Left cardiac atrium (tissue), 4 donors: Measurements from ENCODE around the gene SLX4. TPM values are rescaled to one million over a fixed set of nuclear protein-coding genes. Genes with fewer than 3 reads are reported as not detected.
A peak's percentile ranks its signal among the peaks of the same experiment; 100 is the strongest.

Experiments
- ATAC-seq, 2 donors: fragments of 200-7000 bp; cut with Tn5 transposase; one replicate each; pipeline ENCODE4 v1.9.1; 2020; ENCODE audit warnings: mild to moderate bottlenecking in 2 of 2, moderate library complexity in 2 of 2
- DNase-seq: peaks from one replicate; pipeline ENCODE4 v3.0.0-alpha.2; 2020
- intact Hi-C, 2 donors: fragments of 100-400 bp; cut with DNase I; formaldehyde crosslinking; loops; one replicate each; pipeline versions ENCODE4 v1.14.1 to v1.15.1; 2022 to 2023
- total RNA-seq, 2 donors: library from RNA; stranded (reverse); fragmentation: NEBNext Ultra II Directional; extraction: Animal tissue kit (Norgen Biotek cat#: 25700); gene quantifications; one replicate each; pipeline ENCODE4 v1.2.1, GENCODE V29; 2021
- donor health status: DM: no; HTN: yes; CAD: no.
- donor health status: DM: no; HTN: yes; CAD: no; lungs with severe emphysema.
- donor health status: DM: yes; HTN: yes; CAD: no.
- donor health status: Dilated cardiomyopathy.

The SLX4 gene
- total RNA-seq, 2 donors from 2014 or later = 2.5 to 2.8 TPM

GRCh38 chr16:3569851-3570250 is 41.6 kb downstream of the SLX4 start:
- no peak for DNase-seq
- no peak for ATAC-seq
- intact Hi-C loops = no loop called here

GRCh38 chr16:3566990-3567389 is 44.4 kb downstream of the SLX4 start:
- DNase-seq = no peak
- intact Hi-C loops = no loop called here
- ATAC-seq = no peak

DNA sequence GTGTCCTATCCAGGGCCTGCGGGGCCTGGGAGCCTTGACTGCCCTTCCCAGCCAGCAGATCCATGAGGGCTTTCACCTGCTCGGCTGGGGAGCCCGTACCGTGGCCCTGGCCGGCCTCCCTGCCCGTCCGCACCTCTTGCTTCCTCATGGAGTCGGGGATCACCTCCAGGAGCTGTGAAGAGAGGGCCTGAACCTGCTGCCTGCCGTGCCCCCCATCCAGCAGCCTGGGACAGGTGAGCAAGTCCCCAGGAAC is 46.6 kb downstream of the SLX4 start:
- ATAC-seq (no peak), DNase-seq (no peak)
- intact Hi-C loops = no loop called here

DNA sequence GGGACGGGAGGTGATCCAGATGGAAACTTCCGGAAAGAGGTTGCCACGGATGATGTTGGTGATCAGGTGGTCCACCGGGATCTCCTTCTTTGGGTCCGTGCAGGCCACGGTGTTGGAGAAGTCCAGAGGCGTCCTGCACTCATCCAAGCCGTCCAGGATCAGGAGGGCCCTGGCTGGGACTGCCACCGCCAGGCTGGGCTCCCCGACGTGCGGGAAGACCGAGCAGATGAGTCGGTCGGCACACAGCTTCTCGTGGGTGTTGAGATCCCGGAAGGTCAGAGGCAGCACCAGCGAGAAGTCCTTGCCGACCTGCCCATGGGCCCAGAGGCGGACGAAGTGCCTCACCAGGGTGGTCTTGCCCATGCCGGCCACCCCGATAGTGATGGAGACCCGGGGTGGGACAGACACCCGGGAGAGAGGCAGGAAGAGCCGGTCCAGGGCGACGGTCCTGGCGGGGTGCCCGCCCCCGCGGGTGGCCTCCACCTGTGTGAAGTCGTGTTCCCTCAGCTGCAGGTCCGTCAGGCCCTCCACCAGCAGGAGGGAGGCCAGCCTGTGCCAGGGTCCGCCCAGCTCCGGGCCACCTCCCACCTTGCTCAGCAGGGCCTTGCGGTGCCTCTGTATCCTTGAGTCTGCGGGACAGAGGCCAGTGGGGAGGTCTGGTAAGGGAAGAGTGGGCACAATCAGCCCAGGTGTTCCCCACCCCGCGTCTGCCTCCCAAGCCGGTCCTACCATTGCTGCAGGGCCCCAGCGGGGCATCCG is 47.1 kb downstream of the SLX4 start:
- DNase-seq (no peak), ATAC-seq (no peak)

GRCh38 chr16:3562914-3563480 is 48.4 kb downstream of the SLX4 start:
- no peak for DNase-seq
- ATAC-seq = no peak
- intact Hi-C loops = no loop called here

More for the DNA sequence above, 47.1 kb downstream of the SLX4 start:
- intact Hi-C loops = no loop called here

GRCh38 chr16:3561626-3562025 is 49.8 kb downstream of the SLX4 start:
- intact Hi-C loops = no loop called here
- ATAC-seq (no peak), DNase-seq (no peak)

DNA sequence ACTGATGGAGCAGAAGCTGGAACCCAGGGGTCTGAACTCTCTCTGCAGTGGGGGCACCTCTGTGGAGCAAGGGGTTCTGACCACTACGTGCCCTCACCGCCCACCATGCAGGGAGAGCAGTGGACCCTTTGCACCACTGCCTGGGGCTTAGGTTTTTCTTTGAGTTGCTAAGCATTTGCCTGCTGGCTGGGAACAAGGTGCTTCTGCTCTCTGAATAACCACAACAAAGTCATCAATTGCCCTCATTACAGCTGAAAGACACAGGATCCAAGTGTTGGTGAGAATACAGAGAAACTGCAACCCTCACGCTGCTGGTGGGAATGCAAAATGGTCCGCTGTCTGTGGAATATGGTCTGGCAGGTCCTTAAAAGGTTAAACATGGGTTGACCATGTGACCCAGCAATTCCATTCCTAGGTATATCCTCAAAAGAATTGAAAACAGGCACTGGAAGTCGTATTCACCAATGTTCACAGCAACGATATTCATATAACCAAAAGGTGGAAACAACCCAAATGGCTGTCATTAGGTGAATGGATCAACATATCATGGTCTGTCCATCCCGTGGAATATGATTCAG is 57.0 kb downstream of the SLX4 start:
- intact Hi-C loops = no loop called here
- ATAC-seq (no peak), DNase-seq (no peak)

DNA sequence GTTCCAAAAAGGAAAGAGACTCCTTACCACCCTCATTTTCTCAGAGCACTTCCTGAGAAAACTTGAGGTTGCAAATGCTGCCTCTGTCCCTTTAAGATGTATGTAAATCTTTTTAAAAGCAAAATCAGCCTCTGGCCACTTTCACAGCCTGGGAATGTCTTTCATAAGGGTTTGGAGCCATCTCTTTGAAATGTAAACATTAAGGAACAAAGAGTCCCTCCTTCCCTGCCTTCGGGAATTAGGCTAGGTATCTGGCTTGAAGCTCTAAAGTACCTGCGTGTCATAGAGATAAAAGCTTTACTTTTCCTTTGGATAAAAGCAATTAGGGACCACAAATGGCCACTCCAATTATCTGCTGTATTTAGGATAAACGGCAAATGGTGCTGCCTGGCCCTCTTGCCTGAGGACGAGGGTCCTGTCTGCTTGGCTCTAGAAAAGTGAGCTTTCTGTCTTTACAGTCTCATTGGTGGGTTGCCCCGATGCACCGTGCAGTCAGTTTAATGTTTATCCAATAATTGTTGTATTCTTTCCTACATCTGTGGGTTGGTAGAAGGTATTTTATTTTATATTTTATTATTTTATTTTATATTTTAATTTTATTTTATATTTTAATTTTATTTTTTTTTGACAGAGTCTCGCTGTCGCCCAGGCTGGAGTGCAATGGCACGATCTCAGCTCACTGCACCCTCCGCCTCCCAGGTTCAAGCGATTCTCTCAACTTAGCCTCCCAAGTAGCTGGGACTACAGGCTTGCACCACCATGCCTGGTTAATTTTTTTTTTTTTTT is 58.1 kb downstream of the SLX4 start:
- ATAC-seq (no peak), DNase-seq (no peak)
- intact Hi-C loops = no loop called here

DNA sequence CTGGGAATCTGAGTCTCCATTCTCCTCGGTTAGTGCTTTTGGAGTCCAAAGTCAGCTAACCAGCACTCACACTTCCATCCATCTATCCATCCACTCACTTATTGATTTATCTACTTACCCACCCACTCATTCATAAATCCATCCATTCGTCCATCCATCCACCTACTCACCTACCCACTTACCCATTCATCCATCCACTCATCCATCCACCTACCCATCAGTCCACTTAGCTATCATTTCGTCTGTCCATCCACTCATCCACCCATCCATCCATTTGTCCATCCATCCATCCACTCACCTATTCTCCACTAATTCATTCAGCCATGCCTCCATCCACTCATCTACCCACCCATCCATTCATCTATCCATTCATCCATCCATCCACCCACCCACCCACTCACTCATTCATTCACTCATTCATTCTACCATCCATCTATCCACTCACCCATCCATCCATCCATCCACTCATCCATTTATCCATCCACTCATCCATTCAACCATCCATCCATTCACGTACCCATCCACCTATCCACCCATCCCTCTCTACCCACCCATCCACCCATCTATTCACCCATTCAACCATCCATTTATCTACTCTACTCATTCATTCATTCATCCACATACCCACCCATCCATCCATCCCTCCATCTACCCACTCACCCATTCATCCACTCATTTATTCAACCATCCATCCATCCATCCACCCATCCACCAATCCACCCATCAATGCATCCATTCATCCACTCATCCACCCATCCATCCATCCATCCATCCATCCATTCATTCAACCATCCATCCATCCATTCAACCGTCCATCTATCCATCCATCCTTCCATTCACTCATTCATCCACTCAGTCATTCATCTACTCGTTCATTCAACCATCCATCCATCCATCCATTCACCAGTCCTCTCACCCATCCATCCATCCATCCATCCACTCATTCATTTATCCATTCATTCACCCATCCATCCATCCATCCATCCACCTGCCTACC is 60.3 kb downstream of the SLX4 start:
- DNase-seq = no peak
- ATAC-seq = no peak
- intact Hi-C loops = no loop called here

- intact Hi-C loops = no loop called here
- ATAC-seq (no peak), DNase-seq (no peak)
Measured at GRCh38 chr16:3549906-3550305, 61.5 kb downstream of the SLX4 start.

DNA sequence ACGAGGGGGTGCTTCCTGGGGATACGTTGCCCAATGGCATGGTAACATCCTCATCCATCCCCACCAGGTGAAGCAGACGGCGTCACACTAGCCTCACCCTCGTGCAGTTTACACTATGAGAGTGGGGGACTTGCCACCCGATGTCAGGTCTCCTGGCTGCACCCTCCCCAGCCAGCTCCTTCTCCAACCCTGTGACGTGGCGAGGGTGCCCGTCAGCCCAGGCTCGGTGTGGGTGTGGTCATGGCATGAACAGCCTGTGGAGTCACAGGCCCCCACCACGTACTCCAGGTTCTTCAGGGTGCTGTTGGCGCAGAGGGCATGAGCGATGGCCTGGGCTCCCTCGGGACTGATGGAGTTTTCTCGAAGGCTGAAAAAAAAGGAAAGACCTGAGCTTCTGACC is 62.5 kb downstream of the SLX4 start:
- no peak for ATAC-seq
- intact Hi-C loops = no loop called here
- DNase-seq = no peak

DNA sequence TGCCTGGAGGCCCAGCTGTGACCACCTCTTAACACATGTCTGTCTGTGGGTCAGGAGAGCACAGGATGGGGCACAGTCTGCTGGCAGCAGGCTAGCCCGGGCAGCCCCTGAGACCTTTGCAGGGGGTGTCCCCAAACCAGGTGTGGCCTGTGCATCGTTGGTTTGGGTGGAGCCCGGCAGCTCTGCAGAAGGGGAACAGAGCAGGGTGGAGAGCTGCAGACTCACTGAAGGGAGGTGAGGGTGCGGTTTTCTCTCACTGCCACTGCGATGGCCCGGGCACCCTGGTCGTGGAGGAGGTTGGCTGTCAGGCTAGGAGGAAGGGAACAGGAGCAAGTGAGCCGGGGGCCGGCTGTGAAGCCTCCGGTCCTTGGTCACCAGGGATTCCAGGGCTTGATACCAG is 63.0 kb downstream of the SLX4 start:
- peak in 1 of 2 donors; percentile 11 for ATAC-seq
- DNase-seq = no peak
- intact Hi-C loops = no loop called here

GRCh38 chr16:3546986-3547682 is 64.3 kb downstream of the SLX4 start:
- DNase-seq (no peak), ATAC-seq (no peak)
- intact Hi-C loops = no loop called here

- DNase-seq = no peak
- ATAC-seq = peak in 1 of 2 donors; percentile 13
- intact Hi-C loops = no loop called here
Measured at GRCh38 chr16:3542601-3543373, 68.6 kb downstream of the SLX4 start.

DNA sequence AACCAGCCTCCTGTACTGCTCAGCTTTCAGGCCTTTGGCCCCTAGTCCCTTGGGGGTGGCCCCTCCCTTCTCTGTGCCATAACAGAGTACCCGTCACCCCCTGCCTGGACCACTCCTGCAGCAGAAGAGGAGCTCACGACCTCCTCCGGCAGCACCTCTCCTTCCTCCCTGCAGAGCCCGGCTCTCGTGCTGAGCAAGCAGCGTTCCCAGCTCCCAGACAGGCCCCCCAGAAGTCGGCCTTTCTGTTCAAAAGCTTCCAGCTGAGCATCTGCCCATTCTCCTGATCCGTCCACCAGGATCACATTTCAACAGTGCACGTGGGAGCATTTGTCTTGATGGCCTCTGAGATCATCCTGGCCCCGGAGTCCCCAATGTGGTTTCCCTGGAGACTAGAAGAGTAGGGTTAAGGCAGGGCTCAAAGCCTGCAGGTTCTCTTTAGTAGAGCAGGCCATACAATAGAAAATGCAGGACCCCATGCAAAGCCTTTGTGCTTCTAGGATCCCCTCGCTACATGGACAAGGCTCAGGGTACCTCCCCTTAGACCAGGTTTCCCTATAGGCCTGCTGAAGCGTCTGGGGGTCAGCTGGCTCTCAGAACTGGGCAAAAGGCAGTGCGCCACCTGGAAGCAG is 69.8 kb downstream of the SLX4 start:
- ATAC-seq = no peak
- intact Hi-C loops = no loop called here
- DNase-seq = no peak

DNA sequence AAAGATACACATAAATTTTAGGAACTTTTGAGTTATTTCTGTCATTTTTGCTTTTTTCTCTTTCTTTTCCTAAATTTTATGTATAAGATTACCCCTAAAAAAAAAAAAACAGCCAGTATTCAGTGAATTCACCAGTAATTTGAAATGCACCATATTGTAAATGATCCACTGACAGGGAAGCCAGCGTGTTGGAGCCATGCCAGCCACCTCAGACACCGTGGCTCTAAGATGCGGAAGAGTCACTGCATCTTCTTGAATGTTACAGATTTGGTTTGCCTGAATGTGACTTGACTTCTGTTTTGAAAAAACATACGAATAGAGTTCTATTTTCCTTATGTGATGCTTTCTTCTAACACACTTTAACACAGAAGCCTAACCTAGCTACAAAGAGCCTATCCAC is 73.2 kb downstream of the SLX4 start:
- DNase-seq (no peak), ATAC-seq (no peak)
- intact Hi-C loops = loop anchor here in 1 of 2 donors (10.0 kb wide), 1 partner anchor 67 kb away; no protein-coding TSS in a partner anchor

DNA sequence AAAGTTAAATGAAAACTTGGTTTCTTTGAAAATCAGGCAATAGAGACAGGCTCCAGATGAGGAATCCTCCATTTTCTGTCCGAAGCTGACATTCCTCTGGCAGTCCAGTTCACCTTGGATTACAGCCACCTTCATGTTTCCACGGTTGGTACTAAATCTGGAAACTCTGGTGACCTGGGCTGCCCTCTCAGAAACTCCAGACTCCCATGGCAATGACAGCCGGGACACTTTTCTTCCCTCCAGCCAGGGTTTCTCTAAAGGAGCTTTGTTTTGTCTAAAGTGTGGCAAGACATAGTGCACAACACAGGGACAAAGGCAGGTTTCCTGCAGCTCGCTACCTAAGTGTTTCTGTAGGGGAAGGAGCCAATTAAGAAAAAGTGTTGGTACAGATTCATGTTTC is 74.6 kb downstream of the SLX4 start:
- DNase-seq = no peak
- intact Hi-C loops = loop anchor here in 1 of 2 donors (10.0 kb wide), 1 partner anchor 68 kb away; no protein-coding TSS in a partner anchor
- peak; percentile 25 to 79 for ATAC-seq
